Activated CD8-positive, alpha-beta memory T cell treated with anti-CD3 and anti-CD28 coated beads, Interleukin-2, amount 10 ng/mL, durations not matched to agents 7 days and 5 days (primary cell): ENCODE measurements around the gene PPIF. TPM values are rescaled to one million over a fixed set of nuclear protein-coding genes. Genes with fewer than 3 reads are reported as not detected.

Experiments used
- ATAC-seq: fragments of 150-1000 bp; cut with Tn5 transposase; one replicate; pipeline ENCODE4 v1.10.0; 2021; ENCODE audit warnings: moderate library complexity
- CTCF ChIA-PET: fragments of 350-600 bp; sonication (Branson Sonifier 250); formaldehyde crosslinking; loops from one replicate; lab custom pipeline; 2021; ENCODE audit warnings: antibody characterized with exemption; lab: Charles Lee
- DNase-seq: peaks from one replicate; pipeline ENCODE4 v3.0.0-alpha.2; 2020
- H3K27ac Mint-ChIP-seq: one replicate; pipeline ENCODE4 v1.8.0; 2021; ENCODE audit warnings: mild to moderate bottlenecking, mixed read lengths
- H3K27me3 Mint-ChIP-seq: one replicate; pipeline ENCODE4 v1.8.0; 2021; ENCODE audit warnings: mixed read lengths
- H3K36me3 Mint-ChIP-seq: one replicate; pipeline ENCODE4 v1.8.0; 2021; ENCODE audit warnings: mild to moderate bottlenecking, mixed read lengths
- H3K4me1 Mint-ChIP-seq: one replicate; pipeline ENCODE4 v1.8.0; 2021; ENCODE audit warnings: mixed read lengths
- H3K4me3 Mint-ChIP-seq: one replicate; pipeline ENCODE4 v1.8.0; 2021; ENCODE audit warnings: mild to moderate bottlenecking, moderate library complexity, mixed read lengths
- H3K9me3 Mint-ChIP-seq: one replicate; pipeline ENCODE4 v1.8.0; 2022; ENCODE audit warnings: low read depth, mixed read lengths
- total RNA-seq, 2 experiments: library from RNA; stranded (reverse); gene quantifications; one replicate each; pipeline ENCODE4 v1.2.3, GENCODE V29; 2021

PPIF gene
- total RNA-seq, 2 experiments from 2014 or later = 119 to 144 TPM

DNA sequence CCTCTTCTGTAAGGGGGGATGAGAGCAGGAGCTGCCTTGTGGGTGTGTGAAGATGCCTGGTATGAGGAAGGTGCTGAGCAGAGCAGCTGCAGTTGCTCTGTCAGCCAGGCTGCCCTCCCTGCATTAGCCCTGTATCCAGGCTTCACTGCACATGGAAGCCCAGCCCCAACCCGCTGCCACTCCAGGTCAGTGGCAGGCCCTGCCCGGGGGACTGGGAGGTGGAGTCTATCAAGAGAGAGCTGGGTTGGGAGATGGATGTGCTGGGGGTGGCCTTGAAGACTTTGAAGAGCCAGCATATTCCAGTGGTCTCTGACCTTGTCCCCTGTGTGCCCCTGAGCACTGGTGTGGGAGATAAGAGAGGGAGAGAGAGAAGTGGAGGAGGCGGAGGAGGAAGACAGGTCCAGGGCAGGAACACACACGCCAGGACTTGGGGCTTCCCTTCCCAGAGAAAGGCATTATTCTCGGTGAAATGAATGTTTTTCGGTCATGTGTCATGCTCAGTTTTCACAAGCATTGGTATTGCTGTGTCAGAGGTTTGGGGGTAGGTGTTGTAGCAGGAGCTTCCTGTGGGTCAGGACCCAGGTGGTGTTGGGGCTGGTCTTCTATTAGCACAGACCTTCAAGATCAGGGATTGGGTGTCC, 2.6 kb downstream of the PPIF start:
- Mint-ChIP-seq H3K4me1 (peaks cover 80% of the 10 kb centered on the region), H3K4me3 (peak overlapping the region; percentile 85), H3K36me3 (peaks cover 60% of the 10 kb centered on the region), H3K27ac (peak overlapping the region; percentile 89), H3K27me3 (no peaks in the 10 kb centered on the region), H3K9me3 (no peaks in the 10 kb centered on the region)
- CTCF ChIA-PET = interaction anchor here (1.7 to 12.0 kb wide), 2 partner anchors 25 to 31 kb away, joined by 5 to 171 read pairs; no protein-coding TSS in a partner anchor
- ATAC-seq (no peak), DNase-seq (peak; percentile 39)

DNA sequence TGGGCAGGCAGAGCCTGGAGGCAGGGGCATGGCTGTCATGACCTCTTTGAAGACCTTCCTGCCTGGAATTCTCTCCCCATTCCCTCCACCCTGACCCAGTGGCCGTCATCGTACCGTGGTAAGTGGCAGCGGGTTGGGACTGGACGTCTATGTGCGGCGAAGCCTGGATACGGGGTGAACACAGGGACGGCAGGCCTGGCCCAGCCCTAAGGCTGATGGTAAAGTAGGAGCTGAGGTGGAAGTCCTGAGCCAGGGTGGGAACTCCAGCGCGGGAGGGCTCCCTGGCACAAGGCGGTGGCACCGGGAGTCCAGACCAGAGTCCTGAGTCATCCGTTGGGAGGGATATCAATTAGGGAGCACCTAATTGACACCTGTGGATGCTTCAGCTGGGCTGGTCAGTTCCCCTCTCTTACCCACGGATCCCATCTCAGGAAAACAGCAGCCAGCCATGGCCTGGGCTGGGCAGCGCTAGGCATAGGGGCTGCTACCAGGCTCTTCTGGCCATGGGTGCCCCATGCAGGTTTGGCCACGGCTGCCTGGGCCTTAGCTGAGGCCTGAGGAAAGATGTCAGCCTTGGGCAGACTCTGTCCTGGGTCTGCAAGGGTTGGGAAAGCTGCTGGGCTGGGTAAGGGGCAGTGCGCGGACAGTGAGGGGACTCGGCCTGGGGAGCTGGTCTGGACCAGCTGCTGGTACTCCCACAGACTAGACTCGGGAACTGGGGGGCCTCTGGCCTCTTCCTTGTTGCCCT, 3.3 kb downstream of the PPIF start:
- Mint-ChIP-seq H3K9me3 (no peaks in the 10 kb centered on the region), H3K27me3 (no peaks in the 10 kb centered on the region), H3K4me3 (peak overlapping the region; percentile 85), H3K27ac (peak overlapping the region; percentile 60), H3K36me3 (peaks cover 67% of the 10 kb centered on the region), H3K4me1 (peaks cover 80% of the 10 kb centered on the region)
- no peak for DNase-seq
- no peak for ATAC-seq
- CTCF ChIA-PET = interaction anchor here (1.7 to 12.0 kb wide), 2 partner anchors 24 to 32 kb away, joined by 5 to 171 read pairs; no protein-coding TSS in a partner anchor

DNA sequence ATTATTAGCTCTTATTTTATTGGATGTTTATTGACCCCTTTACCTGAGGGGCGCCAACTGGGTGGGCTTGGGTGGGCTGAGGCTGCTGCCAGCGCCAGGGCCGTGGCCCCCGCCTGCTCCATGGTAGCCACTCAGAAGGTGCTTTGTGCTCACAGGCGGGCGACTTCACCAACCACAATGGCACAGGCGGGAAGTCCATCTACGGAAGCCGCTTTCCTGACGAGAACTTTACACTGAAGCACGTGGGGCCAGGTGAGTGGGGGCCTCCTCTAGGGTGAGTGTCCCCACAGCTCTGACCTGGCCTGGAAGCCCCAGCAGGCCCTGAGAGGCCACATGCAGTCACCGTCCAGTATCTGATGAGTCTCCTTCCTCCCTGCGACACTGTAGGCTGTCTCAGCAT, 4.1 kb downstream of the PPIF start:
- Mint-ChIP-seq H3K4me1 (peaks cover 80% of the 10 kb centered on the region), H3K9me3 (no peaks in the 10 kb centered on the region), H3K36me3 (peaks cover 74% of the 10 kb centered on the region), H3K27ac (no peak overlapping the region), H3K4me3 (no peak overlapping the region), H3K27me3 (no peaks in the 10 kb centered on the region)
- CTCF ChIA-PET = interaction anchor here (1.7 to 12.0 kb wide), 2 partner anchors 23 to 33 kb away, joined by 5 to 171 read pairs; no protein-coding TSS in a partner anchor
- DNase-seq (peak; percentile 39), ATAC-seq (no peak)

DNA sequence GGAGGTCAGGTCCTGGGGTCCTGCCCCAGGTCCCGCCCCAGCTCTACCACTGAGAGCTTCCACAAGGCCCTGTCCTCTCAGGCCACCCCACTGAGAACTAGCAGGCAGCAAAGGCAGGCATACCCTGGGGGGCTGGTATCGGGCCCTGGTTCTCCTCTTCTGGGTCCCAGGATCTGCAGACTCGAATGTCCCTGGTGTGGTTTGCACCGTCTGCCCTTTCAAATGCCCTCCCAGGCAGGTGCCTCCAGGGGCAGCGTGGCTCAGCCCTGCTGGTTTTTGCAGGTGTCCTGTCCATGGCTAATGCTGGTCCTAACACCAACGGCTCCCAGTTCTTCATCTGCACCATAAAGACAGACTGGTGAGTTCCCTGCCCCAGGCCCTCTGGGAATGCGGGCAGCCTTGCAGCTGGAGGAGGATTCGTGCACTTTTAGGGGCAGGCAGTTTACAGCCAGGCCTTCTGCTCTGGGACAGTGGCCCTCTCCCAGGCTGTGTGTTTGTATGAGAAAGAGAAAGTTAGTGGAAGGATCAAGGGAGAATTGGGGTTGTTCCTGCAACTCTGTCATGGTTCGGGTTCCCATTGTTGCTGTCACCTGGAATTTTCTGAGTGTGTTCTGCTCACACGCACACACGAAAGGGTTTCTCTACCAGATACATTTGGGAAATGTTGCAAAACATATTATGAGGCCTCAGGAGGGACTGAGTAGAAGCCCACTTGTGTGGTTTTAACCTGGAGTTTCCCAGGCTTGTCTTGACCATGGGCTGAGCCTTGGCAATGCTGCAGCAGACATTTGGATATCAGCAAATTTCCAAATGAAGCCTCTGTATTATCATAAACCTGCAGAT, 5.0 kb downstream of the PPIF start:
- Mint-ChIP-seq H3K27me3 (no peaks in the 10 kb centered on the region), H3K4me1 (peaks cover 76% of the 10 kb centered on the region), H3K4me3 (no peak overlapping the region), H3K36me3 (peaks cover 79% of the 10 kb centered on the region), H3K9me3 (no peaks in the 10 kb centered on the region), H3K27ac (peak overlapping the region; percentile 47)
- no peak for ATAC-seq
- CTCF ChIA-PET = interaction anchor here (12.0 kb wide), 1 partner anchor 34 kb away, joined by 171 read pairs; no protein-coding TSS in a partner anchor
- no peak for DNase-seq

DNA sequence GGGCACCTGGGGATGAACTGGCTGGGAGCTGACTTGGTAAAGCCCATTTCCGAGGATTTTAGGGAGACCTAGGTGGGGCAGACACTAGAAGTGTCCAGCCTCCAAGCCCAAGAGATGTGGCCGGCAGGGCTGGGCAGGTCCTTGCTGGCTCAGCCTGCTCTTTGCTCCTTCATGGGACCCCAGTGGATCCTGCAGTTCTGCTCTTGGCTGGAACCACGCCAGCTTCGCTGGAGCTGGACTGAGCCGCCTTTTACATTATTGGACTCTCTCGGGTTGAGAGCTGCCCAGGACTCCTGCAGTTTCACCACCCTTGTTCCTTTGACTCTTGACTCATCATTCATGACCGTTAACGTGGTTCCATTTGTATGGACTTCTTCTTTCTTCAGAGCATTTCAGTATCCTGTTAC, 5.7 kb downstream of the PPIF start:
- Mint-ChIP-seq H3K27ac (peak overlapping the region; percentile 68), H3K27me3 (no peaks in the 10 kb centered on the region), H3K4me1 (peaks cover 76% of the 10 kb centered on the region), H3K4me3 (no peak overlapping the region), H3K36me3 (peaks cover 84% of the 10 kb centered on the region), H3K9me3 (no peaks in the 10 kb centered on the region)
- DNase-seq (no peak), ATAC-seq (no peak)
- CTCF ChIA-PET = interaction anchor here (2.7 kb wide), 1 partner anchor 31 kb away, joined by 6 read pairs; no protein-coding TSS in a partner anchor

- Mint-ChIP-seq H3K36me3 (peaks cover 77% of the 10 kb centered on the region), H3K9me3 (no peaks in the 10 kb centered on the region), H3K4me1 (peaks cover 73% of the 10 kb centered on the region), H3K27me3 (no peaks in the 10 kb centered on the region), H3K27ac (peak overlapping the region; percentile 68), H3K4me3 (no peak overlapping the region)
- CTCF ChIA-PET = interaction anchor here (1.6 to 2.7 kb wide), 2 partner anchors 20 to 31 kb away, joined by 6 to 11 read pairs; no protein-coding TSS in a partner anchor
- ATAC-seq (peak; percentile 8), DNase-seq (no peak)
Measured at GRCh38 chr10:79353726-79354125, 6.5 kb downstream of the PPIF start.

GRCh38 chr10:79354141-79354540, 6.9 kb downstream of the PPIF start:
- CTCF ChIA-PET = interaction anchor here (1.3 to 2.7 kb wide), 3 partner anchors 12 to 32 kb away, joined by 3 to 11 read pairs (median 6); no protein-coding TSS in a partner anchor
- DNase-seq (peak; percentile 77), ATAC-seq (peak; percentile 42)
- H3K4me3 Mint-ChIP-seq = peak overlapping the region; percentile 23
- no peaks in the 10 kb centered on the region for H3K27me3 Mint-ChIP-seq
- peaks cover 73% of the 10 kb centered on the region for H3K36me3 Mint-ChIP-seq
- peak overlapping the region; percentile 68 for H3K27ac Mint-ChIP-seq
- no peaks in the 10 kb centered on the region for H3K9me3 Mint-ChIP-seq
- peaks cover 69% of the 10 kb centered on the region for H3K4me1 Mint-ChIP-seq

DNA sequence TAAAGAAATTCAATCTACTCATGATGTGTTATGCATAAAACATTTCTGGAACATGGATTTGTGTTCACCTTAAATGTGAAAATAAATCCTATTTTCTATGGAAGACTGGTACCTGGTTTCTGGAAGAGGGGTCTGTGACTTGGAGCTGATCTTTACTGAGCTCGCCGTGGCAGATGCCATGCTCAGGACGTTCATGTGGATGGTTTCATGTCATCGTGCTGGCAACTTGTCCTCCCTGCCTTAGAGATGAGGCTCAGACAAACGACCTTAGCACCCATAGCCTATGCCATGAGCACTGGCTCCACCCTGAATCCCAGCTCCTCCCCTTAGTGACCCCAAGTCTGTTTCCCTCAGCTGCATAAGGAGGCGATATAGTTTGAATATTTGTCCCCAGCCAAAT, 7.3 kb downstream of the PPIF start:
- Mint-ChIP-seq H3K4me3 (peak overlapping the region; percentile 23), H3K4me1 (peaks cover 64% of the 10 kb centered on the region), H3K27me3 (no peaks in the 10 kb centered on the region), H3K36me3 (peaks cover 68% of the 10 kb centered on the region), H3K9me3 (no peaks in the 10 kb centered on the region), H3K27ac (peak overlapping the region; percentile 68)
- ATAC-seq (no peak), DNase-seq (no peak)
- CTCF ChIA-PET = interaction anchor here (1.3 to 2.7 kb wide), 3 partner anchors 12 to 32 kb away, joined by 3 to 11 read pairs (median 6); no protein-coding TSS in a partner anchor

GRCh38 chr10:79355420-79356017, 8.2 kb downstream of the PPIF start:
- H3K4me1 Mint-ChIP-seq = peaks cover 58% of the 10 kb centered on the region
- ATAC-seq = no peak
- CTCF ChIA-PET = interaction anchor here (1.3 to 2.7 kb wide), 3 partner anchors 11 to 33 kb away, joined by 3 to 11 read pairs (median 6); no protein-coding TSS in a partner anchor

GRCh38 chr10:79356104-79356503, 8.8 kb downstream of the PPIF start:
- peak; percentile 18 for ATAC-seq
- Mint-ChIP-seq H3K9me3 (no peaks in the 10 kb centered on the region), H3K4me1 (peaks cover 57% of the 10 kb centered on the region), H3K27me3 (no peaks in the 10 kb centered on the region), H3K4me3 (no peak overlapping the region), H3K36me3 (peaks cover 55% of the 10 kb centered on the region), H3K27ac (peak overlapping the region; percentile 42)
- peak; percentile 56 for DNase-seq
- CTCF ChIA-PET = interaction anchor here (1.4 to 3.4 kb wide), 3 partner anchors 18 to 112 kb away, joined by 3 to 9 read pairs (median 3); no protein-coding TSS in a partner anchor

More at GRCh38 chr10:79355420-79356017, 8.2 kb downstream of the PPIF start:
- Mint-ChIP-seq H3K9me3 (no peaks in the 10 kb centered on the region), H3K27ac (no peak overlapping the region), H3K36me3 (peaks cover 59% of the 10 kb centered on the region), H3K4me3 (no peak overlapping the region), H3K27me3 (no peaks in the 10 kb centered on the region)
- DNase-seq = peak; percentile 38

DNA sequence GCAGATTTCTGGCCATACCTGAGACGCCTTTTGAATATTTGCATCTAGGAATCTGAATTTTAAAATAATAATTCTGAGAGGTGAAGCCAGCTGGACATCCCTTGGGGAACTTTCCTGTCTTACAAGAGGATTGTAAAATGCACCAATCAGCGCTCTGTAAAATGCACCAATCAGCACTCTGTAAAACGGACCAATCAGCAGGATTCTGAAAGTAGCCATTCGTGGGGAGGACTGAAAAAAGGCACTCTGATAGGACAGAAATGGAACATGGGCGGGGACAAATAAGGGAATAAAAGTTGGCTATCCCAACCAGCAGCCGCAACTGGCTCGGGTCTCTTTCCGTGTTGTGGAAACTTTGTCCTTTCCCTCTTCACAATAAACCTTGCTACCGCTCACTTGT, 9.9 kb downstream of the PPIF start:
- ATAC-seq = no peak
- CTCF ChIA-PET = interaction anchor here (1.4 to 3.4 kb wide), 4 partner anchors 10 to 111 kb away, joined by 3 to 15 read pairs (median 6); partner anchors contain the start of gene PPIF
- Mint-ChIP-seq H3K27ac (no peak overlapping the region), H3K4me1 (peaks cover 59% of the 10 kb centered on the region), H3K4me3 (no peak overlapping the region), H3K9me3 (no peaks in the 10 kb centered on the region), H3K27me3 (peaks cover 2% of the 10 kb centered on the region), H3K36me3 (peaks cover 47% of the 10 kb centered on the region)
- DNase-seq = no peak

DNA sequence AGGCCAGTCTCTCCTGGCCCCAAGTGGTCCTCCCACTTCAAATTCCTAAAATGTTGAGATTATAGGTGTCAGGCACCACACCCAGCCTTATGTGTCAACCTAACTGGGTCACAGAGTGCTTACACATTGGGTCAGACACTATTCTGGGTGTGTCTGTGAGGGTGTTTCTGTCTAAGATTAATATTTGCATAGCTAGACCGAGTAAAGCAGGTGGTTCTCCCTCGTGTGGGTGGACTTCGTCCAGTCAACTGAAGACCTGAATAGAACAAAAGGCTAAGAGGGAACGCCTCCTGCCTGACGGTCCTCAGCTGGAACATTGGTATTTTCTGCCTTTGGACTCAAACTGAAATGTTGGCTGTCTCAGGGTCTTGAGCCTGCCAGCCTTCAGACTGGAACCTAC, 11.5 kb downstream of the PPIF start:
- DNase-seq = peak; percentile 31
- H3K36me3 Mint-ChIP-seq = peaks cover 36% of the 10 kb centered on the region

More for the DNA sequence above, 11.5 kb downstream of the PPIF start:
- H3K27me3 Mint-ChIP-seq = peaks cover 13% of the 10 kb centered on the region
- no peak for ATAC-seq
- no peak overlapping the region for H3K27ac Mint-ChIP-seq
- H3K4me3 Mint-ChIP-seq = no peak overlapping the region
- peaks cover 45% of the 10 kb centered on the region for H3K4me1 Mint-ChIP-seq
- CTCF ChIA-PET = interaction anchor here (1.1 to 3.4 kb wide), 3 partner anchors 11 to 86 kb away, joined by 3 to 15 read pairs (median 9); partner anchors contain the start of gene PPIF
- H3K9me3 Mint-ChIP-seq = no peaks in the 10 kb centered on the region
